ENCODE results near the gene GET3. TPM values are rescaled to one million over a fixed set of nuclear protein-coding genes. Genes with fewer than 3 reads are reported as not detected.
"Not testable (repeated sequence)": the region's sequence is repeated elsewhere in the genome, so short reads cannot be mapped to it uniquely, and the experiment has no call there.

GET3 gene
- total and polyA plus RNA-seq, 3 donors from 2014 or later: 89.3 to 134 (median 109) TPM

DNA sequence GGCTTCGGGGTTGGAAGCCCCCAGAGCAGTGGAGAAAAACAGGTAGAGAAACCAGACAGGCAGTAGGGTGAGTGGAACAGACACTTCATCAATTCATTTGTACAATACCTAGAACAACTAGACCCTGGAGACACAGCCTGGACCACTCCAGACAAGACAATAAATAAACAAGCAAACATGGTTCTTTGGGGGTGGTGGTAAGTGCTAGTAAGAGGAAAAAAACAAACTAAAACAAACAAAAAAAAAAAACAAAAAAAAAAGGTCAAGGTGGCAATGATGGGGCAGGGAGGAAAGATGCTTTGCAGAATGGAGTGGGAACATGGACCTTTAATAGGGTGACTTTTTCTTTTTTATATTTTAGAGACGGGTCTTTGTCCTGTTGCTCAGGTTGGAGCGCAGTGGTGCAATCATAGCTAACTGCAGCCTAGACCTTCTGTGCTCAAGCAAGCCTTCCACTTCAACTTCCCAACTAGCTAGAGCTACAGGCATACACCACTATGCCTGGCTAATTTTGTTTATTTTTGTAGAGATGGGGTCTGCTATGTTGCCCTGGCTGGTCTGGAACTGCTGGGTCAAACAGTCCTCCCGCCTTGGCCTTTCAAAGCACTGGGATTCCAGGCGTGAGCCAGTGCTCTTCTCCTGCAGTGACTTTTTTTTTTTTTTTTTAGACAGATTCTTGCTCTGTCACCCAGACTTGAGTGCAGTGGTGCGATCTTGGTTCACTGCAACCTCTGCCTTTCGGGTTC, 57.1 kb downstream of the GET3 start:
- H3K4me1 ChIP-seq: peaks cover 16% of the 10 kb centered on the region
- no peaks in the 10 kb centered on the region for H3K9me3 ChIP-seq
- H3K4me3 ChIP-seq: peak overlapping the region; percentile 75 to 88
- TF ChIP-seq POLR2A (IDR thresholded peaks at IDR 0.05): no peak
- TF ChIP-seq, protein P1, sequence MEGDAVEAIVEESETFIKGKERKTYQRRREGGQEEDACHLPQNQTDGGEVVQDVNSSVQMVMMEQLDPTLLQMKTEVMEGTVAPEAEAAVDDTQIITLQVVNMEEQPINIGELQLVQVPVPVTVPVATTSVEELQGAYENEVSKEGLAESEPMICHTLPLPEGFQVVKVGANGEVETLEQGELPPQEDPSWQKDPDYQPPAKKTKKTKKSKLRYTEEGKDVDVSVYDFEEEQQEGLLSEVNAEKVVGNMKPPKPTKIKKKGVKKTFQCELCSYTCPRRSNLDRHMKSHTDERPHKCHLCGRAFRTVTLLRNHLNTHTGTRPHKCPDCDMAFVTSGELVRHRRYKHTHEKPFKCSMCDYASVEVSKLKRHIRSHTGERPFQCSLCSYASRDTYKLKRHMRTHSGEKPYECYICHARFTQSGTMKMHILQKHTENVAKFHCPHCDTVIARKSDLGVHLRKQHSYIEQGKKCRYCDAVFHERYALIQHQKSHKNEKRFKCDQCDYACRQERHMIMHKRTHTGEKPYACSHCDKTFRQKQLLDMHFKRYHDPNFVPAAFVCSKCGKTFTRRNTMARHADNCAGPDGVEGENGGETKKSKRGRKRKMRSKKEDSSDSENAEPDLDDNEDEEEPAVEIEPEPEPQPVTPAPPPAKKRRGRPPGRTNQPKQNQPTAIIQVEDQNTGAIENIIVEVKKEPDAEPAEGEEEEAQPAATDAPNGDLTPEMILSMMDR (IDR thresholded peaks at IDR 0.05): no peak
- no peak for DNase-seq
- H3K36me3 ChIP-seq (ENCODE audit: low read depth, missing control alignments): no peaks in the 10 kb centered on the region
- WGBS, 2 donors: 58 to 68% methylated on average over 7 of the region's 7 CpGs
- H3K27ac ChIP-seq: peak overlapping the region; percentile 93 to 98
- intact Hi-C loops (cut with DNase I; ENCODE audit: low total_unique reads): loop anchor here (10.0 kb wide), 1 partner anchor 60 kb away; the partner anchor contains the start of genes GET3 and TRIR
- no peaks in the 10 kb centered on the region for H3K27me3 ChIP-seq

DNA sequence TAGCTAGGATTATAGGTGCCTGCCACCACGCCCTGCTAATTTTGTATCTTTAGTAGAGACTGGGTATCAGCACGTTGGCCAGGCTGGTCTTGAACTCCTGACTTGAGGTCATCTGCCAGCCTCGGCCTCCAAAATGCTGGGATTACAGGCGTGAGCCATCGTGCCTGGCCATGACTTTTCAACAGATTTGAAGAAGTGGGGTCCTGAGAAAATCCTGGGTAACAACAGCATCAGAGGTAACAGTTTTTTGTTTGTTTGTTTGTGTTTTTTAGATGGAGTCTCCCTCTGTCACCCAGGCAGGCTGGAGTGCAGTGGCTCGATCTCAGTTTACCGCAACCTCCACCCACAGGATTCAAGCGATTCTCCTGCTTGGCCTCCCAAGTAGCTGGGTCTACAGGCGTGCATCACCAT, 57.7 kb downstream of the GET3 start:
- DNase-seq: no peak
- no peak overlapping the region for H3K4me3 ChIP-seq
- peak overlapping the region in 1 of 2 donors; percentile 98 for H3K27ac ChIP-seq
- H3K36me3 ChIP-seq (ENCODE audit: low read depth, missing control alignments): no peaks in the 10 kb centered on the region
- no peak for TF ChIP-seq POLR2A (IDR thresholded peaks at IDR 0.05)
- TF ChIP-seq, protein P1 (IDR thresholded peaks at IDR 0.05): no peak
- intact Hi-C loops (cut with DNase I; ENCODE audit: low total_unique reads): loop anchor here (10.0 kb wide), 1 partner anchor 60 kb away; the partner anchor contains the start of genes GET3 and TRIR
- no peaks in the 10 kb centered on the region for H3K9me3 ChIP-seq
- 83 to 90% methylated on average over 8 to 9 of the region's 9 CpGs for WGBS, 2 donors
- H3K27me3 ChIP-seq: no peaks in the 10 kb centered on the region
- H3K4me1 ChIP-seq: peaks cover 16% of the 10 kb centered on the region

DNA sequence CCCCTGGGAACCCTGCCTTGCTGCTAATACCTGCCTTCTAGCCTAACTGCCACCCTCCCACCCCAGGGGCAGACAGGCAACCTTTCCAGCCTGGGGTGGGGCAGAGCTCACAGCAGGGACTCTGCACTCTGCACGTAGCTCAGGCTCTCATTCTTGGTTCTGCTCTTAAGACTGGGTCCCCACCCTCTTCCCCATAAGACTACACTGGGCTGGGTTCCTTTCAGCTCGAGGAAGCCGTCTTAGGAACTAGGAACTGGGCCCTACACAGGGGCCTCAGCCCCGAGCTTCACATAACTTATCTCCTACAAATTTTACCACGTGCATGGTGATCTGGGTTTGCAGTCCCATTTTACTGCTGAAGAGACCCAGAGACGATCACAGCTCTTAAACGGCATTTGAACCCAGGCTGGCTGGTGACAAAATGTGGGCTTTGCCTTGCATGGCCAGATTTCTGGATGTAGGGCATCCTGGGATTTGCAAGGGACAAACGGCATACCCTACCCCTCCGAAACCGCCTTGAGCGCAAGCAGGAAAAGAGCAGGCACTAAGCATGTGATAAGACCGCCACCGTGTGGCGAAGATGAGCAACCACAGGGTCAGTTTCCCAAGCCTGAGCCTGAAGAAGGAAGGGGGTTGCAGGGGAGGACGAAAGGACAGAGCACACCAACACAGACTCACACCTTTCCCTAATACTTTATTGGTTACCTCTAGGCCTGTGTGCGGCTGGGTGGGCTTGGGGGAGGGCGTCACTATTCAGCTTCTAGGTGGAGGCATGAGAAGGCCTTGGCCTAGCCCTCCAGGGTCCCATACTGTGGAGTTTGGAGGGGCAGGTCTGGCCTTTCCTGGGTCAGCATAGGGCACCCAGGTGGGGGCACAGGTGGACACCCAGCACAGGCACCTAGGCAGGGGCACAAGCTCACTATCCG, 59.1 kb downstream of the GET3 start:
- Histone ChIP-seq H3K27ac (peak overlapping the region in 1 of 2 donors; percentile 59), H3K4me1 (peaks cover 17% of the 10 kb centered on the region), H3K27me3 (no peaks in the 10 kb centered on the region), H3K9me3 (no peaks in the 10 kb centered on the region), H3K36me3 (ENCODE audit: low read depth, missing control alignments) (no peaks in the 10 kb centered on the region), H3K4me3 (no peak overlapping the region)
- TF ChIP-seq POLR2A (IDR thresholded peaks at IDR 0.05): no peak
- TF ChIP-seq, protein P1 (IDR thresholded peaks at IDR 0.05): peak; percentile 89 to 97 (median 94)
- WGBS, 2 donors: 3 to 10% methylated on average over 15 to 18 of the region's 18 CpGs
- intact Hi-C loops (cut with DNase I; ENCODE audit: low total_unique reads): loop anchor here (10.0 kb wide), 1 partner anchor 62 kb away; the partner anchor contains the start of genes GET3 and TRIR
- peak; percentile 86 for DNase-seq

DNA sequence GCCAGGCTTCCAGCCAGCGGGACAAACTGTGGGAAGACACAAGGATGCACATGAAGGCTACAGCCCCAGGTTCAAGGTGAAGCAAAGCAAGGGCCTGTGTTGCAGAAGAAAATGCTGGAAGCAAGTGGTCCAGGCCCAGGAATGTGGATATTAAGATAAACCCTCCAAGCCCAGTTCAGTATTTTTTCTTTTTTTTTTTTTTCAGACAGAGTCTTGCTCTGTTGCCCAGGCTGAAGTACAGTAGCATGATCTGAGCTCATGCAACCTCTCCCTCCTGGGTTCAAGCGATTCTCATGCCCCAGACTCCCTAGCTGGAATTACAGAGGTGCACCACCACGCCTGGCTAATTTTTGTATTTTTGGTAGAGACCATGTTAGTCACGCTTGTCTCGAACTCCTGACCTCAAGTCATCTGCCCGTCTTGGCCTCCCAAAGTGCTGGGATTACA, 59.9 kb downstream of the GET3 start:
- DNase-seq: no peak
- Histone ChIP-seq H3K9me3 (no peaks in the 10 kb centered on the region), H3K27ac (no peak overlapping the region), H3K4me3 (no peak overlapping the region), H3K27me3 (no peaks in the 10 kb centered on the region), H3K4me1 (peaks cover 20% of the 10 kb centered on the region), H3K36me3 (ENCODE audit: low read depth, missing control alignments) (no peaks in the 10 kb centered on the region)
- intact Hi-C loops (cut with DNase I; ENCODE audit: low total_unique reads): loop anchor here (10.0 kb wide), 1 partner anchor 62 kb away; the partner anchor contains the start of genes GET3 and TRIR
- TF ChIP-seq, protein P1 (IDR thresholded peaks at IDR 0.05): no peak
- TF ChIP-seq POLR2A (IDR thresholded peaks at IDR 0.05): no peak
- WGBS, 2 donors: 82 to 88% methylated on average over 6 of the region's 6 CpGs

DNA sequence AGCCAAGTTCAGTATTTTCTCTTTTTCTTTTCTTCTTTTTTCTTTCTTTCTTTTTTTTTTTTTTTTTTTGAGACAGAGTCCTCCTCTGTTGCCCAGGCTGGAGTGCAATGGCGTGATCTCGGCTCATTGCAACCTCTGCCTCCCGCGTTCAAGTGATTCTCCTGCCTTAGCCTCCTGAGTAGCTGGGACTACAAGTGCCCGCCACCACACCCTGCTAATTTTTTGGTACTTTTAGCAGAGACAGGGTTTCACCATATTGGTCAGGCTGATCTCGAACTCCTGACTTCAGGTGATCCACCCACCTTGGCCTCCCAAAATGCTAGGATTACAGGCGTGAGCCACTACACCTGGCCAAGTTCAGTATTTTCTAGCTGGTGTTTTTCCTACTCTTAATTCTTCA, 60.3 kb downstream of the GET3 start:
- H3K27ac ChIP-seq; H3K9me3 ChIP-seq; DNase-seq; H3K36me3 ChIP-seq (ENCODE audit: low read depth, missing control alignments); H3K27me3 ChIP-seq; H3K4me3 ChIP-seq: not testable (repeated sequence)
- H3K4me1 ChIP-seq: peaks cover 24% of the 10 kb centered on the region
- WGBS, 2 donors: 94 to 96% methylated on average over 7 of the region's 7 CpGs
- intact Hi-C loops (cut with DNase I; ENCODE audit: low total_unique reads): loop anchor here (10.0 kb wide), 1 partner anchor 63 kb away; the partner anchor contains the start of genes GET3 and TRIR
